Gastroesophageal sphincter (tissue), 4 donors: ENCODE measurements around the gene KDM5C. TPM values are rescaled to one million over a fixed set of nuclear protein-coding genes. Genes with fewer than 3 reads are reported as not detected.
"Not testable (repeated sequence)": the region's sequence is repeated elsewhere in the genome, so short reads cannot be mapped to it uniquely, and the experiment has no call there.

Experiments used
- ATAC-seq: fragments of 150-250 bp; one replicate; pipeline ENCODE4 v1.9.1; 2016; ENCODE audit warnings: mild to moderate bottlenecking, moderate library complexity
- H3K27ac ChIP-seq, 4 donors: fragments of 200-600 bp; sonication (generic) in 3 of 4; 1 replicate in 3 of 4; 2 replicates in 1 of 4; pipeline ENCODE4 v1.5.1; 2016 to 2019
- H3K27me3 ChIP-seq: fragments of 200-600 bp; sonication (generic); one replicate; pipeline ENCODE4 v1.5.1; 2019
- H3K36me3 ChIP-seq, 2 donors: fragments of 200-600 bp; sonication (generic); one replicate each; pipeline ENCODE4 v1.5.1; 2019; ENCODE audit warnings: control low read depth in 1 of 2
- H3K4me1 ChIP-seq, 3 donors: fragments of 200-600 bp; sonication (generic); 1 replicate in 2 of 3; 2 replicates in 1 of 3; pipeline ENCODE4 v1.5.1; 2016 to 2019; ENCODE audit warnings: control low read depth in 2 of 3
- H3K4me3 ChIP-seq, 2 donors: fragments of 200-600 bp; sonication (generic); one replicate each; pipeline ENCODE4 v1.5.1; 2019; ENCODE audit warnings: mild to moderate bottlenecking in 1 of 2, moderate library complexity in 1 of 2
- H3K9me3 ChIP-seq, 3 donors: fragments of 200-600 bp; sonication (generic); one replicate each; pipeline ENCODE4 v1.5.1; 2017 to 2019; ENCODE audit warnings: control low read depth in 2 of 3
- CTCF ChIP-seq, 4 experiments: fragments of 200-600 bp in 2 of 4; fragments of 450-650 bp in 2 of 4; sonication (generic) in 1 of 4; IDR thresholded peaks; one replicate each; pipeline ENCODE4 v1.5.1; 2017 to 2019; ENCODE audit warnings: antibody characterized with exemption in 4 of 4, mild to moderate bottlenecking in 2 of 4, moderate library complexity in 2 of 4
- EP300 ChIP-seq: sonication (generic); formaldehyde crosslinking; IDR thresholded peaks from one replicate; pipeline ENCODE4 v1.6.1; 2017; ENCODE audit warnings: antibody characterized with exemption, mild to moderate bottlenecking
- POLR2A ChIP-seq, 2 donors: fragments of 450-650 bp; IDR thresholded peaks; one replicate each; pipeline ENCODE4 v1.6.1; 2017; ENCODE audit warnings: antibody characterized with exemption in 2 of 2, mild to moderate bottlenecking in 2 of 2, moderate library complexity in 1 of 2
- POLR2AphosphoS5 ChIP-seq: sonication (generic); formaldehyde crosslinking; IDR thresholded peaks from one replicate; pipeline ENCODE4 v1.6.1; 2017; ENCODE audit warnings: antibody characterized with exemption
- WGBS, 2 donors: methylation state at CpG; one replicate each; pipeline ENCODE4 v1.1.5; 2018; ENCODE audit warnings: low coverage in 1 of 2; 5-methylcytosine and 5-hydroxymethylcytosine counted together
- total RNA-seq, 4 donors: library from RNA; depleted of rRNA; stranded (reverse); fragments of >200 nt; gene quantifications; one replicate each; pipeline ENCODE4 v1.1.0, GENCODE V29; 2016

Gene KDM5C
- total RNA-seq, 4 donors from 2014 or later = 60.2 to 120 (median 79.7) TPM

- no peaks in the 10 kb centered on the region for H3K4me1 ChIP-seq
- no peak for ATAC-seq
- peaks cover 0 to 15% of the 10 kb centered on the region in 2 donors for H3K36me3 ChIP-seq
- H3K27me3 ChIP-seq = no peaks in the 10 kb centered on the region
- TF ChIP-seq POLR2A (IDR thresholded peaks at IDR 0.05) (no peak), CTCF (IDR thresholded peaks at IDR 0.05) (no peak), POLR2AphosphoS5 (no peak), EP300 (no peak)
- H3K9me3 ChIP-seq = no peaks in the 10 kb centered on the region
- no CpG with 5 or more reads among the region's 2 CpGs for WGBS, 2 donors
- no peak overlapping the region for H3K4me3 ChIP-seq
- no peak overlapping the region for H3K27ac ChIP-seq
Observed at GRCh38 chrX:53188763-53189162, 36.2 kb downstream of the KDM5C start.

GRCh38 chrX:53186351-53186750, 38.7 kb downstream of the KDM5C start:
- TF ChIP-seq POLR2AphosphoS5 = no peak
- TF ChIP-seq POLR2A (IDR thresholded peaks at IDR 0.05) = no peak
- no peak for TF ChIP-seq CTCF (IDR thresholded peaks at IDR 0.05)
- TF ChIP-seq EP300 = no peak
- WGBS, 2 donors = 63% methylated on average over 2 of the region's 2 CpGs; no CpG with 5 or more reads in 1 of the 2 donors
- no peak for ATAC-seq
- Histone ChIP-seq H3K27me3 (no peaks in the 10 kb centered on the region), H3K4me3 (no peak overlapping the region), H3K4me1 (no peaks in the 10 kb centered on the region), H3K36me3 (no peaks in the 10 kb centered on the region), H3K27ac (no peak overlapping the region), H3K9me3 (no peaks in the 10 kb centered on the region)

GRCh38 chrX:53184836-53185235, 40.2 kb downstream of the KDM5C start:
- Histone ChIP-seq H3K4me3 (no peak overlapping the region), H3K4me1 (no peaks in the 10 kb centered on the region), H3K27ac (no peak overlapping the region), H3K9me3 (no peaks in the 10 kb centered on the region), H3K36me3 (no peaks in the 10 kb centered on the region), H3K27me3 (no peaks in the 10 kb centered on the region)
- WGBS, 2 donors = 60 to 81% methylated on average over 1 to 2 of the region's 2 CpGs
- no peak for ATAC-seq
- TF ChIP-seq CTCF (IDR thresholded peaks at IDR 0.05) = no peak
- TF ChIP-seq POLR2AphosphoS5 = no peak
- TF ChIP-seq EP300 = no peak
- TF ChIP-seq POLR2A (IDR thresholded peaks at IDR 0.05) = no peak

GRCh38 chrX:53171356-53171755, 53.7 kb downstream of the KDM5C start:
- no peaks in the 10 kb centered on the region for H3K4me1 ChIP-seq
- no peak for ATAC-seq
- H3K4me3 ChIP-seq = no peak overlapping the region
- no peak for TF ChIP-seq POLR2A (IDR thresholded peaks at IDR 0.05)
- no peak for TF ChIP-seq POLR2AphosphoS5
- no peak for TF ChIP-seq EP300
- TF ChIP-seq CTCF (IDR thresholded peaks at IDR 0.05) = no peak
- WGBS, 2 donors = no CpG with 5 or more reads among the region's 7 CpGs
- peaks cover 0 to 5% of the 10 kb centered on the region in 2 donors for H3K36me3 ChIP-seq
- H3K27me3 ChIP-seq = no peaks in the 10 kb centered on the region
- H3K9me3 ChIP-seq = no peaks in the 10 kb centered on the region
- H3K27ac ChIP-seq = no peak overlapping the region

GRCh38 chrX:53166103-53166502, 58.9 kb downstream of the KDM5C start:
- ATAC-seq = no peak
- TF ChIP-seq POLR2A (IDR thresholded peaks at IDR 0.05) (no peak), EP300 (no peak)
- H3K27ac ChIP-seq = no peak overlapping the region
- H3K4me1 ChIP-seq = no peaks in the 10 kb centered on the region
- 93 to 100% methylated on average over 1 to 3 of the region's 3 CpGs for WGBS, 2 donors
- H3K9me3 ChIP-seq = no peaks in the 10 kb centered on the region
- H3K36me3 ChIP-seq = peaks cover 0 to 5% of the 10 kb centered on the region in 2 donors
- H3K4me3 ChIP-seq = no peak overlapping the region
- no peaks in the 10 kb centered on the region for H3K27me3 ChIP-seq

- WGBS, 2 donors = 72% methylated on average over 6 of the region's 6 CpGs; no CpG with 5 or more reads in 1 of the 2 donors
- not testable (repeated sequence) for H3K27me3 ChIP-seq, ATAC-seq, H3K4me1 ChIP-seq, H3K4me3 ChIP-seq, H3K9me3 ChIP-seq, H3K27ac ChIP-seq, H3K36me3 ChIP-seq
Observed at GRCh38 chrX:53164566-53164965, 60.4 kb downstream of the KDM5C start.
